Measurements from ENCODE around the gene SEPHS2. TPM values are rescaled to one million over a fixed set of nuclear protein-coding genes. Genes with fewer than 3 reads are reported as not detected.

SEPHS2 gene
- total and polyA plus RNA-seq, 4 donors = 17.1 to 68.6 (median 46.0) TPM

DNA sequence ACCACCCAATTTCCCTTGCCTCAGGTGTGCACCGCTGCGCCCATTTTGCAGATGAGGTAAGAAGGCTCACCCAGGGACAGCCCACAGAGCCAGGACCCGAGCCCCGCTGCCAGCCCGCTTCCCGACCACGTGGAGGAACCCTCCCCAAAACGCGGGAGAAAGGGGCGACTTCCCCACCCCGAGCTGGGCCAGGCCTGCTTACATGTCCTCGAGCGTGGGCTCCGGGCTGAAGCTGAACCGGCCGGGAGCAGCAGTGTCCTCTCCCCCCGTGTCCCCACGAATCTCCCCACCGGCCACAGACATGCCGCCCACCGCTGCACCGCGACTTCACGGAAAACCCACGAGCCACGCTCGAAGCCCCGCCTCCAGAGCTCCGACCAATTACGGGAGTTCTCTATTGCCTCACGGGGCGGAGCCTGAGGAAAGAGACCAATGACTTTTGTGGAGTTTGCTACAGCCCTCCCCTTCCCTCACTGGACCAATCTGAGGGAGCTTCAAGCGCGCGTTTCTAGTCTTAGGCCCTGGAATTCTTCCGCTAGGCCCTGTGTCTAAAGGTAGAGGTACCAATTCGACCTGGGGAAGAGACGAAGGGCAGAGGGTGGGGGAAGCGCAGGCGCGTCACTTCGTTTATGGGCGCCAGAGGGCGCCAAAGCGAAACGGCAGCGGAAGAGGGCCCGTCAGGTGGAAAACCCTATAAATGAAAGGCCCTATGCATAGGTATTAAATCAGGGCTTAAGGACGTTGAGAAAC, 15.8 kb downstream of the SEPHS2 start, which contains the start of gene DCTPP1:
Gene DCTPP1 (minus strand): TSS at position 353 of the 750 bp plus-strand sequence. CDS start 50 bp downstream, at position 303.
- ATAC-seq (ENCODE audit: insufficient read depth, low FRiP score) = peak; percentile 98
- H3K27ac ChIP-seq (ENCODE audit: low read depth in 1 of 2, low read length in 1 of 2) = peak within 1 kb of the TSS; percentile 26 to 83
- H3K36me3 ChIP-seq (ENCODE audit: control insufficient read depth in 4 of 4, insufficient read depth in 4 of 4, low read length in 4 of 4) = peaks cover 0 to 9% (median 3%) of the 10 kb centered on the region in 4 donors
- no peaks in the 10 kb centered on the region for H3K9me3 ChIP-seq (ENCODE audit: control insufficient read depth in 4 of 4, insufficient read depth in 3 of 4, low read length in 3 of 4)
- 1% methylated on average over 48 to 49 of the region's 49 CpGs for WGBS, 2 donors
- peak within 1 kb of the TSS; percentile 81 for H3K4me3 ChIP-seq
- peak within 1 kb of the TSS; percentile 51 to 59 for H3K9ac ChIP-seq (ENCODE audit: insufficient read depth in 1 of 2, low read length in 2 of 2)
- peaks cover 0 to 16% (median 7%) of the 10 kb centered on the region in 5 donors for H3K4me1 ChIP-seq (ENCODE audit: control insufficient read depth in 5 of 5, insufficient read depth in 5 of 5, low read length in 5 of 5)
- peak; percentile 70 for TF ChIP-seq CTCF (IDR thresholded peaks at IDR 0.05; ENCODE audit: control extremely low read depth, extremely low read depth)
- peak; percentile 95 to 98 (median 98) for DNase-seq
- H3K27me3 ChIP-seq (ENCODE audit: control insufficient read depth in 3 of 3, insufficient read depth in 3 of 3, low read length in 2 of 3) = no peaks in the 10 kb centered on the region

GRCh38 chr16:30429418-30429677, 16.3 kb downstream of the SEPHS2 start:
- H3K27ac ChIP-seq (ENCODE audit: low read depth in 1 of 2, low read length in 1 of 2) = peak overlapping the region; percentile 26 to 55
- WGBS, 2 donors = 2% methylated on average over 11 of the region's 11 CpGs
- H3K36me3 ChIP-seq (ENCODE audit: control insufficient read depth in 4 of 4, insufficient read depth in 4 of 4, low read length in 4 of 4) = peaks cover 0 to 12% (median 5%) of the 10 kb centered on the region in 4 donors
- no peaks in the 10 kb centered on the region for H3K9me3 ChIP-seq (ENCODE audit: control insufficient read depth in 4 of 4, insufficient read depth in 3 of 4, low read length in 3 of 4)
- TF ChIP-seq CTCF (IDR thresholded peaks at IDR 0.05; ENCODE audit: control extremely low read depth, extremely low read depth) = no peak
- H3K4me1 ChIP-seq (ENCODE audit: control insufficient read depth in 5 of 5, insufficient read depth in 5 of 5, low read length in 5 of 5) = peaks cover 0 to 16% (median 7%) of the 10 kb centered on the region in 5 donors
- ATAC-seq (ENCODE audit: insufficient read depth, low FRiP score) = peak; percentile 14
- peak overlapping the region; percentile 81 for H3K4me3 ChIP-seq
- no peak for DNase-seq
- H3K27me3 ChIP-seq (ENCODE audit: control insufficient read depth in 3 of 3, insufficient read depth in 3 of 3, low read length in 2 of 3) = no peaks in the 10 kb centered on the region
- H3K9ac ChIP-seq (ENCODE audit: insufficient read depth in 1 of 2, low read length in 2 of 2) = peak overlapping the region; percentile 51 to 59

GRCh38 chr16:30428055-30428454, 17.6 kb downstream of the SEPHS2 start:
- Histone ChIP-seq H3K4me3 (no peak overlapping the region), H3K27me3 (ENCODE audit: control insufficient read depth in 3 of 3, insufficient read depth in 3 of 3, low read length in 2 of 3) (no peaks in the 10 kb centered on the region), H3K36me3 (ENCODE audit: control insufficient read depth in 4 of 4, insufficient read depth in 4 of 4, low read length in 4 of 4) (peaks cover 9 to 20% (median 15%) of the 10 kb centered on the region in 4 donors), H3K9me3 (ENCODE audit: control insufficient read depth in 4 of 4, insufficient read depth in 3 of 4, low read length in 3 of 4) (no peaks in the 10 kb centered on the region), H3K9ac (ENCODE audit: insufficient read depth in 1 of 2, low read length in 2 of 2) (no peak overlapping the region), H3K4me1 (ENCODE audit: control insufficient read depth in 5 of 5, insufficient read depth in 5 of 5, low read length in 5 of 5) (peaks cover 0 to 16% (median 7%) of the 10 kb centered on the region in 5 donors), H3K27ac (ENCODE audit: low read depth in 1 of 2, low read length in 1 of 2) (no peak overlapping the region)
- 94 to 96% methylated on average over 4 of the region's 4 CpGs for WGBS, 2 donors
- no peak for TF ChIP-seq CTCF (IDR thresholded peaks at IDR 0.05; ENCODE audit: control extremely low read depth, extremely low read depth)
- no peak for ATAC-seq (ENCODE audit: insufficient read depth, low FRiP score)
- no peak for DNase-seq
